Epithelial cell of proximal tubule (primary cell): ENCODE data around the gene ERC2. TPM values are rescaled to one million over a fixed set of nuclear protein-coding genes. Genes with fewer than 3 reads are reported as not detected.

Experiments used
- DNase-seq: peaks from one replicate; pipeline ENCODE4 v3.0.0-alpha.2; 2011; ENCODE audit warnings: low read depth
- H3K4me3 ChIP-seq: 2 replicates; pipeline ENCODE4 v1.5.1; 2011; ENCODE audit warnings: low read depth, mild to moderate bottlenecking, low read length
- total RNA-seq: library from RNA; depleted of rRNA; stranded (reverse); fragments of >200 nt; gene quantifications from 2 replicates; pipeline ENCODE4 v1.2.3, GENCODE V29; 2015
- TF ChIP-seq, protein P1 (sequence below): conservative IDR thresholded peaks from 2 replicates; pipeline ENCODE4 v1.5.1; 2012; ENCODE audit warnings: low read depth, mild to moderate bottlenecking, low read length

ERC2 gene
- total RNA-seq, 1 donor from 2014 or later = 2.7 TPM

DNA sequence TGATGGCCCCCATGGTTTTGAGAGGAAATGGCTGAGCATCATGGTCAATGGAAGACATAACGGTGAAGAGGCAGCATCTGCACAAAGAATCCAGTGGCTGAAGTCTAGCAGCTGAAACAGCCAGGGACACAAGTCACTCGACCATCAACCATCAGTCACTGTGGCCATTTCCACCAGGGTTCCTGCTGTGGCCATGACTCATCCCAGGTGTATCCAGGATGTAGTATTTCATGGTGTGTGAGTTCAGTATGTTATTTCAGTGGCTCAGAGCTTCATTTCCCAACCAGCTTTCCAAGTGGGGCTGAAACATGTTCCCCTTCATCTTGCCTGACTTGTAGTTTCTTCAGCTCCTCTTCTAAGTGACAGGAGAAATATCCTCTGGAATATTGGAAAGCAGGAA, 933.4 kb downstream of the ERC2 start:
- TF ChIP-seq, protein P1, sequence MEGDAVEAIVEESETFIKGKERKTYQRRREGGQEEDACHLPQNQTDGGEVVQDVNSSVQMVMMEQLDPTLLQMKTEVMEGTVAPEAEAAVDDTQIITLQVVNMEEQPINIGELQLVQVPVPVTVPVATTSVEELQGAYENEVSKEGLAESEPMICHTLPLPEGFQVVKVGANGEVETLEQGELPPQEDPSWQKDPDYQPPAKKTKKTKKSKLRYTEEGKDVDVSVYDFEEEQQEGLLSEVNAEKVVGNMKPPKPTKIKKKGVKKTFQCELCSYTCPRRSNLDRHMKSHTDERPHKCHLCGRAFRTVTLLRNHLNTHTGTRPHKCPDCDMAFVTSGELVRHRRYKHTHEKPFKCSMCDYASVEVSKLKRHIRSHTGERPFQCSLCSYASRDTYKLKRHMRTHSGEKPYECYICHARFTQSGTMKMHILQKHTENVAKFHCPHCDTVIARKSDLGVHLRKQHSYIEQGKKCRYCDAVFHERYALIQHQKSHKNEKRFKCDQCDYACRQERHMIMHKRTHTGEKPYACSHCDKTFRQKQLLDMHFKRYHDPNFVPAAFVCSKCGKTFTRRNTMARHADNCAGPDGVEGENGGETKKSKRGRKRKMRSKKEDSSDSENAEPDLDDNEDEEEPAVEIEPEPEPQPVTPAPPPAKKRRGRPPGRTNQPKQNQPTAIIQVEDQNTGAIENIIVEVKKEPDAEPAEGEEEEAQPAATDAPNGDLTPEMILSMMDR = no peak
- peak; percentile 45 for DNase-seq
- H3K4me3 ChIP-seq = no peak overlapping the region

DNA sequence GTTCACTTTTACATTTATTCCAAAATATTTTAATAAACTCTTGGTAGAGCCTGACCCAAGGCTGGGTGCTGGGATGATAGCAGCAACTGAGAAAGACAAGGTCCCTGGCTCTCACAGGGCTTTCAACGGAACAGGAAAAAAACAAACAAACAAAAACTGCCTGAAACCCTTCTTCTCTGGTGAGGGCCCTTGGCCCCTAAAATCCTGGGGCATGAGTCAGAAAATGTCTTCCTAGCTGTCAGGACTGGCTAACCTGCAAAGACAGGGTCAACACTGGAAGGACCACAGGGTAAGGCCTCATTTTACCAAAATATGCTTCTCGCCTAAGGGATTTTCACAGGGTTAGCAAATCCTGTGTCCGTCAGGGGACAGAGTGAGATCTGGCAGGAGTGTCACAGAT, 935.5 kb downstream of the ERC2 start:
- TF ChIP-seq, protein P1 = no peak
- DNase-seq = no peak
- no peak overlapping the region for H3K4me3 ChIP-seq

DNA sequence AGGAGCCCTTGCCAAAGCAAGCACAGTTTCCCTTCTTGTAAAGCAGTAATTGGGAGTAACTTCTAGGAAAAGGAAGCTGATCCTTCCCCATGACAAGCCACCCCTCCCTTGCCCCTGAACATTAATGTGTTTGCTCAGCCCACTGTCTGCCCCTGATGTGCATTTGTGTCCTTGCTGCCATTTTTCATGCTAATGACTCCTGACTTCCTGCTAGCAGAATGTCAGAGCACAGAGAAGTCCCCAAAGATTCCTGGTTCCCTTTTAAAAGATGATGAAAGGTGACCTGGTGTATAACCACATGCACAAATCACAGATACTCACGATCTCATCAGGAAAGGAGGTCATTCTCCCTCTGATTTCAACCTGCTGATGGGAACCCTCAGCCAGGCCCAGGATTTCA, 936.9 kb downstream of the ERC2 start:
- DNase-seq = no peak
- TF ChIP-seq, protein P1 = no peak

DNA sequence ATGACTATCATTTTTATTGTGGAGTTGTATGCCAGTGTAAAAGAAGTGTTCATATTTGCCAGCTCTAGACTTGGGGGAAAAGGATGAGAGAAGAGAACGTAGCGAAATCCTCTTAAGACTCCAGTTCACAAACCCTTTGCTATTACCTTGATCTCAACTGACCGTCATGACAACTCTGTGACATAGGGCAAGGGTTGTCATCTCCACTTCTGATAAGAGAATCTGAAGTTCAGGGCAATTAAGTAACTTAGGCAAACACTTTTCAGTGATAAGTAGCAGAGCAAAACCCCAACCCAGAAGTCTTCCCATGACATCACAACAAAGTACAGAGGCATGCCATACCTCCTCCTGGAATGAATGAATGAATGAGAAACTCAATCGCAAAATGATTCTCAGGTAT, 940.9 kb downstream of the ERC2 start:
- TF ChIP-seq, protein P1 = no peak
- no peak for DNase-seq
- no peak overlapping the region for H3K4me3 ChIP-seq

More for the DNA sequence above, 936.9 kb downstream of the ERC2 start:
- H3K4me3 ChIP-seq = no peak overlapping the region

DNA sequence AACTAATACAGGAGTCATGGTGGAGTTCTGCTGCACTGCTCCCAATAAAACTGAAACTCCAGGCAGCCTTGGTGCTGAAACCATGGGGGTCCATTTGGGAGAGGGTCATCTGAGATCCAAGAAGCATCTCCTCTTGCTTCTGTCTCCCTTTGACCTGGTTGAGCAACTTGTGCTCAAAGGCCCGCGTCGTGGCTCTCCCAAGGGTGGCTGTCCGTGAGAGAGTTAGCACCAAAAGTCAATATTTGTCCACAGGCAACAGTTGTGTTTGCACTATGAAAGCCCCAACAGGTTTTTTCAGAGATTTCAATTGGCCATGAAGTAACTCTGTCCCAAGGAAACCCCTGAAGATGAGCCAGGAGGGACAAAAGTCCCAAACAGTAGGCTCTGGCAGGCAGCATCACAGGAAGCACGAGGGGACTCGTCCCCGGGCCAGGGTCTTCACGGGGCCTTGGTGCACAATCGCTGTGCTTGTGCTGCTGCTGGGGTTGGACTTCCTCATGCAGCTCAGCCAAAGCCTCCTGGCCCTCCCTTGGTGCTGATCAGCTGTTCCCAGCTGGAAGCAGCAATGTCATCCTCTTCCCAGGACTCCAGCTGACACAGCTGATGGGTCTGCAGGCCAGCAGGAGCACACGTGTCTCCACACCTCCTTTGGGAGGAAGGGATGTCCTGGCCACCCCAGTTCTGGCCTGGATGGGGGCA, 941.8 kb downstream of the ERC2 start:
- no peak overlapping the region for H3K4me3 ChIP-seq
- TF ChIP-seq, protein P1 = no peak
- no peak for DNase-seq

DNA sequence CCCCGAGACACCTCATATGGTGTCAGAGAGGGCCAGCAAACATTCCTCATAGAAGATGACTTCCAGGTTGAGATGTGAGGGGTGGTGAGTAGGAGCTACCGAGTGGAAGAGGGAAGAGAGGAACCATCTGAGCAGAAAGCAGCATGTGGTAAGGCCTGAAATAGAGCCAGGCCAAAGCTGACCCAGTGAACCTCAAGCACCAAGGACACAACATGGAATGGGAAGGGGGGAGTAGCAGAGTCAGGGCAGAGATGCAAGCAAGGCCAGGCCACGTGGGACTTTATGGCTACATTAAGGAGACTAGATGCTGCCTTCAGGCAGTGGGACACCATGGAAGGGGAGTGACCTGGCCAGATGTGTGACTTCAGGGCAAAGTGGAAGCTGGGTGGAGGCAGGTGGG, 942.8 kb downstream of the ERC2 start:
- DNase-seq = no peak
- TF ChIP-seq, protein P1 = no peak
- no peak overlapping the region for H3K4me3 ChIP-seq
